Measurements from ENCODE around the gene TMCO4.

GRCh38 chr1:19635646-19636045, 164.1 kb downstream of the TMCO4 start:
- TF ChIP-seq EZH2phosphoT487 (IDR thresholded peaks at IDR 0.05; ENCODE audit: borderline replicate concordance, low read depth, low read length), result no peak
- TF ChIP-seq CTCF (conservative IDR thresholded peaks at IDR 0.05; ENCODE audit: low read length), result no peak
